Muscle of arm (tissue), 12 donors: ENCODE results near the gene JADE2. TPM values are rescaled to one million over a fixed set of nuclear protein-coding genes. Genes with fewer than 3 reads are reported as not detected.
"Not testable (repeated sequence)": the region's sequence is repeated elsewhere in the genome, so short reads cannot be mapped to it uniquely, and the experiment has no call there.

Source experiments
- DNase-seq: peaks from one replicate; pipeline ENCODE4 v3.0.0-alpha.2; 2013
- polyA plus RNA-seq, 12 donors: library from polyadenylated mRNA; unstranded; fragments of 120-200 nt; gene quantifications; one replicate each; pipeline ENCODE4 v1.2.1, GENCODE V29; 2013; ENCODE audit not compliant: insufficient read length in 12 of 12

JADE2 gene
- polyA plus RNA-seq, 12 donors = 0.53 to 15.4 (median 0.92) TPM; not detected in 1

GRCh38 chr5:134550271-134551214, 25.1 kb downstream of the JADE2 start:
- no peak for DNase-seq

DNA sequence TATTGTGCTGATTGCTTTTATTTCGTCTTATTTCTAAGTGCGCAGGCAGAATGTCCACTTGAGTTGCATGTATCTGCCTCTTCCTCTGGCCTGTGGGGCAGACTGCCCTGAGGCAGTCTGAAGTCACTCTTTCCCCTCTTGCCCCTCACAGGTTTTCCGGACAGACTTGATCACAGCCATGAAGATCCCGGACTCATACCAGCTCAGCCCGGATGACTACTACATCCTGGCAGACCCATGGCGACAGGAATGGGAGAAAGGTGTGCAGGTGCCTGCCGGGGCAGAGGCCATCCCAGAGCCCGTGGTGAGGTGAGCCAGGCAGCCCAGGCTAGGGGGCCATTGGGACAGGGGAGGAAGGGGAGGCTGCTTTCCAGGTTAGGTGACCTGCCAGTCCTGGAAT, 26.4 kb downstream of the JADE2 start:
- DNase-seq = no peak

DNA sequence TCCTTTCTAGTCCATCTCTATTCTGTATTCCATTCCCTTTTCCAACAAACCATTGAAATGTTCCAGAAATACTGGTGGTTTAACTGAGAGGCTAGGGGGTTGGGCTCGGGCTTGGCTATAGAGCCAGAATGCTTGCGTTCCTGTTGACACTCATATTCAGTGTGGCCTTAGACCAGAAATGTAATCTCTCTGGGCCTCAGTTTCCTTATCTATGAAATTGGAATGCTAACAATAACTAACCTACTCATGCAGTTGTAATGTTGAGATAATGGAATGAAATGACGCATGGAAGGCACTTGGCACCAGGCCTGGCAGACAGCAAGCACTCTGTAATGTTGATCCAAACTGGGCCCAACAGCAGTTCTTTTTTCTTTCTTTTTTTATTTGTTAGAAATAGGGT, 26.8 kb downstream of the JADE2 start:
- DNase-seq = no peak

DNA sequence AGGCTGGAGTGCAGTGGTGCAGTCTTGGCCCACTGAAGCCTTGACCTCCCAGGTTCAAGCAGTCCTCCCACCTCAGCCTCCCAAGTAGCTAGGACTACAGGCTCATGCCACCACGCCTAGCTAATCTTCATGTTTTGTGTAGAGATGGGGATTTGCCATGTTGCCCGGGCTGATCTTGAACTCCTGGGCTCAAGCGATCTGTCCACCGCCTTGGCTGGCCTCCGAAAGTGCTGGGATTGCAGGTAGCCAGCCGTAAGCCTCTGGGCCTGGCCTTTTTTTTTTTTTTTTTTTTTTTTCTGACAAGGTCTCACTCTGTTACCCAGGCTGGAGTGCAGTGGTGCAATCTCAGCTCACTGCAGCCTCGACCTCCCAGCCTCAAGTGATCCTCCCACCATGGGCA, 27.2 kb downstream of the JADE2 start:
- DNase-seq = not testable (repeated sequence)

- DNase-seq = no peak
Measured at GRCh38 chr5:134553821-134554267, 28.4 kb downstream of the JADE2 start.

DNA sequence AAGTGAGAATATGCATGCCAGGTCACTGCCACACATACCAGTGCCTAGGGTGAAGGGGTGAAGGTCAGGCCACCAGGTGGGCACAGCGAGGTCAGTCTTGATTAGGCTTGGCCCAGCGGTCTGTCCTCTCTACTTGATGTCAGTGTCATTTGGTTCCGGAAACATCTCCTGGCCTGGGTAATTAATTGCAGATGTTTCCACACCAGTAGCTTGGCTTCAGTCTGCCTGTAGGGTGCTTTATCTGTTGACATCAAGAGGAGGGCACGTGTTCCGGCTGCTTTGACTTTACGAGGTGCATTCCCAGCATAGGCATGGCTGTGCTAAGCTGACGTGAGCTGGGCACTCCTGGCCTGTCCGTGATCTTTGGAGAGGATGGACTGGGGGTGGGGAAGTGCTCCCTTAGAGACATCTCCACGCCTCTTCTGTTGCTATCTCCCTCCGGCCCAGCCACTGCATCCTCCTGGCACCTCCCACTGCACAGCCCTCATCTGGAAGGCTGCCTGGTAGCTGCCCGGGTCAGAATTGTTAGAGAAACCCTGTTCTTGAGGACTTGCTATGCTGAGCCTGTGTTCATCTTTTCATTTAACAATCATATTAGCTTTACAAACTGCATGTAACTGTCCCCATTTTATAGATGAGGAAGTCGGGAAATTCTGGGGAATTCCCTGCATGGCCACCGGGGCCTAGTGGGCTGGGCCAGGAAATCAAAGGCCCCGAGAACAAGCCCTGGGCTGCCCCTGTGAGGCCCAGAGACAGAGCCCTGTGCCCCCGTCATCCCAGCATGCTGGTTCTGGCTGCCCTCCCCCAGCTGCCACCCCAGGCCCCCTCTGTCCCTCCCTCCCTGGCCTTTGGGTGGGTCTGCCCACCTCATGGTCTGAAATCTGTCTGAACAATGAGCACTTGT, 29.1 kb downstream of the JADE2 start:
- DNase-seq = no peak

GRCh38 chr5:134555223-134555889, 29.9 kb downstream of the JADE2 start:
- DNase-seq = no peak

DNA sequence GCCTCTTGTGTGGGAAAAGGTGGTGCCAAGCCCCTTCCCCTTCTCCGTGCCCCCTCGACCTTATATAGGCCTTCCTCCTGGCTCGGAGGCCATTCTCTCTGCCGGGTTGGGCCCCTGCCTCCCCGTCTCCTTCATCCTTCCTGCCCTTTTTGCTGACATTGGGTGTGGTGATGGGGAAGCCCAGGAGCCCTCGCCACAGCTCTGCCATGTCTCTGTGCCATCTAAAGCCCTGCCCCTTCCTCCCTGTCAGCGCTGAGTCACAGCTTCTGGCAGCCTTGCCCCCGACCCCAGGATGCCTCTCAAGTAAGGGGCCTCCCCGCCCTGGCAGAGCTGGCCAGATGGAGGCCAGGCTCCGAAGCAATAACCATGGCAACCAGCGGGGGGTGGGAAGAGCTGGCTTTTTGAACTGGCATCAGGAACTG, 30.4 kb downstream of the JADE2 start:
- DNase-seq = no peak

DNA sequence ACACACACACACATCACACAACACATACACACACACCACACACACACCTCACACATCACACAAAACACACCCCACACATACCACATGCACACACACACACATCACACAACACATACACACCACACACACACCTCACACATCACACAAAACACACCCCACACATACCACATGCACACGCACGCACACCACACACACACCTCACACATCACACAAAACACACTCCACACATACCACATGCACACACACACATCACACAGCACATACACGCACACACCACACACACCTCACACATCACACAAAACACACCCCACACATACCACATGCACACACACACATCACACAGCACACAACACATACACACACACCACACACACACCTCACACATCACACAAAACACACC, 31.1 kb downstream of the JADE2 start:
- not testable (repeated sequence) for DNase-seq

DNA sequence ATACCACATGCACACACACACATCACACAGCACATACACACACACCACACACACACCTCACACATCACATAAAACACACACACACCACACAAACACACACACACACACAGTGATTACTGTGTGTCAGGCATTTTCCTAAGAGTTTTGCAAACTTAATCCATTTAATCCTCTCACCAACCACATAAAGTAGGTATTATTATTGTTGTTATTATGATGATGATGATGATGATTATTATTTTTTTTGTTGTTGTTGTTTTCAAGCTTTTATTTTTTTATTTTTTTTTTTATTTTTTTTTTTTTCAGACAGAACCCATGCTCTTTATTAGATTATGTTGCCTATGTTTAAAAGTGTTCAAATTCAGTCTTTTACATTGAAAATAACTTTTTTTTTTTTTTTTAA, 31.5 kb downstream of the JADE2 start:
- no peak for DNase-seq

- DNase-seq = no peak
Measured at GRCh38 chr5:134559672-134560071, 34.2 kb downstream of the JADE2 start.

- no peak for DNase-seq
Measured at GRCh38 chr5:134560698-134561097, 35.2 kb downstream of the JADE2 start.

DNA sequence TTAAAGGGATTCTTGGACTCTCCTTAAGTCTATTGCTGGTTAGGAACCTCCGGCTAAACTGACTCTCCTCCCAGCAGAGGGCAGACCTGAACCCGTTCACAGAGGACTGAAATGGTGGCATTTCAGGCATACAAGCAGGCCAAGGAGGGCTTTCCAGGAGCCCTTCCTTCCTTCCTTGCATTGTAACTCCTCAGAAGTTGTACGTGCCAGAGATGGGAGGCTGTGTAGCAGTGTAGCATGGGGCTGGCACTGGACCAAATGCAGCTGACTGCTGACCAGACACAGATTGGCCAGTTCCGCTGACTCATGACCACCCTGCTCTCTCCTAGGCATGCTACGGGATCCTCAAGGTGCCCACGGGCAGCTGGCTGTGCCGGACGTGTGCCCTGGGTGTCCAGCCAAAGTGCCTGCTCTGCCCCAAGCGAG, 36.4 kb downstream of the JADE2 start:
- DNase-seq = no peak

DNA sequence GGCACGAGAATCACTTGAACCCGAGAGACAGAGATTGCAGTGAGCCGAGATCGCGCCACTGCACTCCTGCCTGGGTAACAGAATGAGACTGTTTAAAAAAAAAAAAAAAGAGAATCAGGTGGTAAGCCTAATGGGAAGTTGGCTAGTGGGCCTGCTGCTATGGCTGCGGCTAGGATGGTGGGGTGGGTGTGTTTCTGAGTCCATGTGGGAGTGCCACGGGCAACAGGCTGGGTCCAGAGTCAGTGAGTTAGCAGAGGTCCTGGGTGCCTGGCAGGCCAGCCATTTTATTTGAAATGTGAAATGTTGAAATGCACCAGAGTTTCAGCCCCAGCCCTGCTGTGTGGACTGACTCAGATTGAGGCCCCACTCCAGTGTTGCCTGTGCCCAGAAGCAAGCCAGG, 37.8 kb downstream of the JADE2 start:
- DNase-seq = no peak

DNA sequence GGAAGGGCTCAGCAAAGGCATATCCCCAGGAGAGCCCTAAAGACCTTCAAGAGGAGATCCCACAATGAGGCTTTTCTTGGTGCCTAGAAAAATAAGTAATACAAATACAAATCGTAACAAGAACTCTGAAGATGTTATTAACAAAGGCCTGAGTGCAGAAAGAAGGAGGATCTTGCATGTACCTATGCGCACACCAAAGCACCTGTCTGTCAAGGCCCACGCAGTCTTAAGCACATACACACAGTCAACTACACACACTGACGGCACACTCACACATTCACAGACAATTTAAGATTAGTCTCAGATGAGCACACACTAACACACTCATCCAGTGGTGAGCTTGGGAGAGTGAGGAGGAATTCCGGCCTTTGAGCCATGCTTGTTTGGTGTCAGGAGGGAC, 38.5 kb downstream of the JADE2 start:
- no peak for DNase-seq

DNA sequence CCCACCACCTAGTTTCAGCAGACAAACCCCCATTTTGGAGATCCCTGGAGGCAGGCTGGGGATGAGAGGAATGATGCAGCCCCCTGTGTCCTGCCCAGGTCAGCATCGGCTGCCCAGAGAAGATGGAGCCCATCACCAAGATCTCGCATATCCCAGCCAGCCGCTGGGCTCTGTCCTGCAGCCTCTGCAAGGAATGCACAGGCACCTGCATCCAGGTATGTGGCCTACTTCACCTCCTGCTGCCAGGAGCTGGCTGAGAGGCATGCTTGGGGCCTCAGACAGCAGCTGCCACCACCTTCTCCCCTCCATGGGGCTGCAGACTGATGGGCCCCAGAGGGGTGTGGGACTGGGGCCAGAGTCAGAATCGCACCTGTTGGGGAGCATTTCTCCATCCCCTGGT, 38.9 kb downstream of the JADE2 start:
- no peak for DNase-seq

DNA sequence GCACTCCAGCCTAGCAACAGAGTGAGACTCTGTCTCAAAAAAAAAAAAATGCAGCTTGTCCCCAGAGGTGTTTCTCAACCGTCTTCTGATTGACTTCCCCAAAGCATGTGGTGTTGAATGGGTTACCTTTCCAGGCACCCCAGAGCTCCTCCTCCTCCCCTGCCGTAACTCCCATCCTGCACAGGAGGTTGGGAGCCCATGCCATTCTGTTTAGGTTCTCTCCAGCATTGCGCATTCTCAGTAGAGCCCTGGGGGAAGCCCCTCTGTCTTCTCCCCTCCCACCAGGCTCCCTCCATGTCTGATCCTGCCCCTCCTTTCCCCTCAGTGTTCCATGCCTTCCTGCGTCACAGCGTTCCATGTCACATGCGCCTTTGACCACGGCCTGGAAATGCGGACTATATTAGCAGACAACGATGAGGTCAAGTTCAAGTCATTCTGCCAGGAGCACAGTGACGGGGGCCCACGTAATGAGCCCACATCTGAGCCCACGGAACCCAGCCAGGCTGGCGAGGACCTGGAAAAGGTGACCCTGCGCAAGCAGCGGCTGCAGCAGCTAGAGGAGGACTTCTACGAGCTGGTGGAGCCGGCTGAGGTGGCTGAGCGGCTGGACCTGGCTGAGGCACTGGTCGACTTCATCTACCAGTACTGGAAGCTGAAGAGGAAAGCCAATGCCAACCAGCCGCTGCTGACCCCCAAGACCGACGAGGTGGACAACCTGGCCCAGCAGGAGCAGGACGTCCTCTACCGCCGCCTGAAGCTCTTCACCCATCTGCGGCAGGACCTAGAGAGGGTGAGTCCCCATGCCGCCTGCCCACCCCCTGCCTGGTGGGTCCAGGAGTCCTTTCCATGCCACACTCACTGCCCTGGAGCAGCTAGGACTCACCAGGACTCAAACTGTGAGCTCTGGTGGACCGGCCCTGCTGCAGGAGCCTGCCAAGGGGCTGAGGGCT, 40.6 kb downstream of the JADE2 start:
- DNase-seq = no peak

DNA sequence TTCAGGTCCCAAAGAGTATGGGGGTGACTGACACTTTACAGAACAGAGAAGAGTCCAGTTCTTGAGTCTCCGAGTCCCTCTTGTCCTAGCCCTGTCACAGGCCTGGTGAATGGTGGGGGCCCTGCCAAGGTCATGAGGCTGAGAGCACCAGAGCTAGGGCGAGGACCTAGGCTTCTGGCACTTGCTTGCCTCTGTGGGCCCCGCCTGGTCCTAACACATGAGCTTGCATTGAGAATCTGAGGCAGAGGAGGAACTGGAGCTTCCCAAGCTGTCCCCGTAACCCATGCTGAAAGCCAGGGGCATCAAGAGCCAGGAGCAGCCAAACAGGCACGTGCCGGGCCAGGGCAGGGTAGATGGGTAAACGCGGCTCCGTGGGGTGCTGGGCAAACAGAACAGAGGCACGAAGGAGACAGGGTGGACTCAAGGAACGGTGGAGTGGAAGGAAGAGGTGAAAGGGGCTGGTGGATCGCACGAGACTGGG, 41.3 kb downstream of the JADE2 start:
- no peak for DNase-seq

GRCh38 chr5:134567641-134568336, 42.3 kb downstream of the JADE2 start:
- no peak for DNase-seq

- DNase-seq = no peak
Measured at GRCh38 chr5:134568337-134568700, 42.8 kb downstream of the JADE2 start.
